HCEC 1CT (cell line): ENCODE measurements around the gene PPP1R8.
"Not testable (repeated sequence)": the region's sequence is repeated elsewhere in the genome, so short reads cannot be mapped to it uniquely, and the experiment has no call there.

Source experiments
- DNase-seq: peaks from one replicate; pipeline ENCODE4 v3.0.0-alpha.2; 2017

Gene PPP1R8

DNA sequence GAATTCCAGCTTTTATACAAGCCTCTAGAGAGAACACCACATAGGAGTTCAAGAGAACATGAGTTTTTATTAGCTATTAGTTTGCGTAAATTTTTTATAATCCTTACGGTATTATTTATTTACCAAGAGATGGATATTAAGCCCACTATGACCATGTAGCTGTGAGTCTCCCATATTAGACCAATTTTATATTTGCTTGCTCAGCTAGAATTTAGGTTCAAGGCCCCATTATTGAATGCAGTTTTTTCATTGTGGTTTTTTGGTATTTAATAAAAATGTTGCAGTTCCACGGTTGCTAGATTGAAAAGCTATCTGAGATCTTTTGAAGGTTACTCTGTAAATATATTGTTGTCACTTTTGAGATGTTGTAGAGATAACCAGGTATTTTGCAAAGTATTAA lies 2.9 kb downstream of the PPP1R8 start:
- no peak for DNase-seq

DNA sequence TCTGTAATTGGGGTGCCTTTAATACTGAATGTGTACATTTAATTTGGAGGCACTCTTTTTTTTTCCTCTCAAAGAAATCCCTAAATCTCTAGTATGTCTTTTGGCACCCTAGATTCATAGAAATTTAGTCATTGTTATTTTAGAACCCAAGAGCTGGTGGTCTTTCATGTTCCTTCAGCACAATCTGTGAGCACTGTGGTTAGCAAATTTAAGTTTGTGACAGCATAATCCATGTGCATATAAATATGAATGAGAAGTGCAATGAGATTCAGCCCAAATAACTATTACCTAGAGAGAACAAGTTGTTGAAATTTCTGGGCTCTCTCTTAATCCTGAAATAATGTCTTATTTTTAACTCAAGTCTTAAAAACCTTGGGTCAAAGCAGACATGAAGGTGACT lies 4.5 kb downstream of the PPP1R8 start:
- DNase-seq = no peak

DNA sequence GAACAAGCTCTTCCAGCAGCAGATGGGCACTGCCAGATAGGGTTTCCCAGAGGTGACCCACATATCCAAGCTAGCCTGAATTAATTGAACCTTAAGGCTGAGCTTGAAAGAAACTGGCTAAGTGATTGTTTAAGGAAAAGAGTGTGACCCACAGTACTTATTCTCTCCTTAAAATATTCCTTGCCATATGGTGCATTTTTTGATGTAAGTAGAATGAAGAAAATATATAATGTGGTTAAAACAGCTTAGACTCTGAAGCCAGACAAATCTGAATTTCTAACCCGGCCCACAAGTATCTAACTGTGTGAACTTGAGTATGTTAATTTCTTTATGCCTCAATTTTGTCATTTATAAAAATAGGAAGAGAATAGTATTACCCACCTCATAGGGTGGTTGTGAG lies 4.9 kb downstream of the PPP1R8 start:
- DNase-seq = no peak

DNA sequence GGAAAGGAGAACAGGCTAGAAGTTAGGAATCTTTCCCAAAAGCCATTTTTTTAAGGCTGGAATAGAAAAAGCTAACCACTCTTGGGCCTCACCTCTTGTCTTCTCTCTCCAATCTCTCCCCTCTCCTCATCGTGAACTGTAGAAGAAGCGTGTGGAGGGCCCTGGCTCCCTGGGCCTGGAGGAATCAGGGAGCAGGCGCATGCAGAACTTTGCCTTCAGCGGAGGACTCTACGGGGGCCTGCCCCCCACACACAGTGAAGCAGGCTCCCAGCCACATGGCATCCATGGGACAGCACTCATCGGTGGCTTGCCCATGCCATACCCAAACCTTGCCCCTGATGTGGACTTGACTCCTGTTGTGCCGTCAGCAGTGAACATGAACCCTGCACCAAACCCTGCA lies 19.4 kb downstream of the PPP1R8 start:
- DNase-seq = no peak

DNA sequence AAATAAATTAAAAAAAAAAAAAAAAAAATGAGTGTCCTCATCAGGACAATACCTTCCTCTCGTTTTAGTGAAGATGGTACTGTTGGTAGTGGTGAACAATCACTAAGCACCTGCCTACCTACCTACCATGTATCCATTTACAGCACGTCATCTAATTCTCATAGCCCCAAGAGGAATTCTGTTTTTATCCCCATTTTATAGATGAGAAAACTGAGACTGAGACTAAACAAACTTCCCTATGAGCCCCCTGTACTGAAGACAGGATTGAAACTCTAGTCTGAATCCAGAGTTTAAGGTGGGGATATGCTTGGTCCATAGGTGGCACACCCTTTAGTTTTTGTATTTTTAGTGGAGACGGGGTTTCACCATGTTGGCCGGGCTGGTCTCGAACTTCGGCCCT lies 24.5 kb downstream of the PPP1R8 start:
- no peak for DNase-seq

DNA sequence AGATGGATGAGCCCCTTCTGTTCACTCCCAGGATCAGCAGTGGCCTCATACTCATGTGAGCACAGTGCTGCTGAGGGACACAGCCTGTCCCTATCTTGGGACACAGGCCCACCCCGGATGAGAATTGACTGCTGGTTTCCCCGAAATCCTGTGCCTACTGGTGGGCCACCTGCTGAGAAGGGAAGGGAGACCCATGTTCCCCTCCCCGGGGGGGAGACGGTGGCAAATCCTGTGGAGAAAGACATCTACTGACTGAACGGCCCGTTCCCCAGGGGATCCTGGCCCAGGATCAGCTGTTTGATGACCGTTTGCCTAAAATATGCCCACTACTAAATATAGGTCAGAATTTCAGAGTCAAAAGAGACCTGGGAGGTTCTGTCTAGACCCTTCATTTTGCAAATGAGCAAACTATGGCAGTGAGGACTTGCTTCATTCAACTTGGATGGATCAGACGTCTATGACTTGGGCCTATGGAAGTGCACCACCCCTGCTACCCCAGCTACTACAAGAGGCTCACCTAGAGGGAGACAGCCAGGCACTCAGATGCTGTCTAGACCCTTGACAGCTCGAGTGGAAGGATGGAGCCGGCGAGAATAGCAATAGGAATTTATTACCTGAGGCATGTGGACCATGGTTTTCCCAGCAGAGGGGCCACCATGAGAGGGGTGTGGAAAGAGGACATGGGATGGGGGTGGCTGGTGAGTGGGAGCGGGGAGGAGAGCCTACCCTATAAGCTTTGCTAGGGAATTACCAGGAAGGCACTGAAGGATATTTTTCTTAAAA lies 26.2 kb downstream of the PPP1R8 start:
- no peak for DNase-seq

DNA sequence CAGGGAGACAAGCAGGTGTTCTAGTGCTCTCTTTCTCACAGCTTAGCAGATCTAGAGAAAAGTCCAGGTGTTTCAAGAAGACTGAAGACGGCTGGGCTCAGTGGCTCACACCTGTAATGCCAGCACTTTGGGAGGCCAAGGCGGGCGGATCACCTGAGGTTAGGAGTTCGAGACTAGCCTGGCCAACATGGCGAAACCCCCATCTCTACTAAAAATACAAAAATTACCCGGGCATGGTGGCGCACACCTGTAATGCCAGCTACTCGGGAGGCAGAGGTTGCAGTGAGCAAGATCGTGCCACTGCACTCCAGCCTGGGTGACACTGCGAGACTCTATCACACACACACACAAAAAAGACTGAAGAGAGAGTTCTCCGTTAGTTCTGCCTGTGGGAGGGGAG lies 27.0 kb downstream of the PPP1R8 start:
- not testable (repeated sequence) for DNase-seq

DNA sequence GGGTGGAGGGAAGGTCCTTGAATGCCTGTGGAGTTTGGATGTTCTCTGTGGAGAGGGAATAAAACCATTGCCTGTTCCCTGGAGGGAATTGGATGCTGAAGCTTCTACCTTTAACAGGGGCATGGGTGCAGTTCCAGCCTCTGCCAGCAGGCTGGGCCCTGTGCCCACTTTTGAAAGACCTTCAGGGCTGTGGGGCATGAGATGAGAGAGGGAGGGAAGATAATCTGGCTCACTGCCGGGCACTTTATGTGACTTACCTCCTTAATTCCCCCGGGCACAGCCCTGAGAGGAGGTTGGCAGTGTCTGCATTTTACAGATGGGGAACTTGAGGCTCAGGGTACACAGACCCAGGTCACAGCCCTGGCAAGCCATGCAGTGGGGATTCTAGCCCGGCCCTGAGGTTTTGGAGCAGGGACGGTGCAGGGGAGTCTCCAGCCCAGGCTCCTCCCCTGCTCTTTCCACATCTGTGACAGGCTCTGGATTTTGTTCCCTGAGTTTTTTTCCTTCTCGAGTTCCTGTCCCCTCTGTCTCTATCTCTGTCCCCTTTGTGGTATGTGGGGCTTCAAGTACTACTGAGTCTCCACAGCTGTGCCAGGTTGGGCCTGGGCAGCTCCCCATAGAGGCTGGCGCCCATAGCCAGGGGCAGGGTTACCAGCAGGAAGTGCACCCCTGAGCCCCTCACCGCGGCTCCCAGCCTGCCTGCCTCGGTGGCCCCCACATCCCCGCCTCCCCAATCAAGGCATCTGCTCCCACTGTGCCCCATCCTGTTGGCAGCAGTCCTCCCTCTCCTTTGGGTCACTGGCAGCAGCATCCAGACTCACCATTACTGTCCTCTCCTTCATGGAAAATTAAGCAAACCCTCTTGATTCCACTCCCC lies 27.7 kb downstream of the PPP1R8 start:
- peak; percentile 70 for DNase-seq

DNA sequence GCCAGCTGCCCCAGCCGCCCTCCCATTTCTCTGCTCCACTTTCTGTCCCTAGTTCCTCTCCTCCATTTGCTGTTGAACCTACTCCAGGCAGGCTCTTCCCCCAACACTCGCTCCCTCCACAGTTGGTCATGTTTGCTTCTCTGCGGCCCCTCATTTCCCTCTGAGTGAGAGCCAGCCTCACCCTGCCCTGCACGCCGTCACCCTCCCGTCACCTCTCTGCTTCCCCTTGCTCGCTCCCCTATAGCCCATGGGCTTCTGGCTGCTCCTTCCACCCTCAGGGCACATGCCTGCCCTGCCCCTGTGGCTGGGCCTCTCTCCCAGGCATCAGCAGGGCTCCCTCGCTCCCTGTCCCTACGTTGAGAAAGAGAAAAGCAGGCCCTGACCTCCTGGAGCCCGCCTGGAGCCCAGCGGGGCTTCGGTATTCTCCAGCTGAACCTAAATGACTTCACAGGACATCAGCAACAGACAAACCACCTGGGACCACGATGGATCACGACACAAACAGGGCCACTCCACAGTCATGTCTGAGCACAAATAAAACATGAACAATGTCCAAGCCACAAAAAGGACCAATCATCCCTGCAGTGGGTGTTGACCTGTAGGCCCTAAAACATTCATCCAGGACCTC lies 28.5 kb downstream of the PPP1R8 start:
- no peak for DNase-seq

DNA sequence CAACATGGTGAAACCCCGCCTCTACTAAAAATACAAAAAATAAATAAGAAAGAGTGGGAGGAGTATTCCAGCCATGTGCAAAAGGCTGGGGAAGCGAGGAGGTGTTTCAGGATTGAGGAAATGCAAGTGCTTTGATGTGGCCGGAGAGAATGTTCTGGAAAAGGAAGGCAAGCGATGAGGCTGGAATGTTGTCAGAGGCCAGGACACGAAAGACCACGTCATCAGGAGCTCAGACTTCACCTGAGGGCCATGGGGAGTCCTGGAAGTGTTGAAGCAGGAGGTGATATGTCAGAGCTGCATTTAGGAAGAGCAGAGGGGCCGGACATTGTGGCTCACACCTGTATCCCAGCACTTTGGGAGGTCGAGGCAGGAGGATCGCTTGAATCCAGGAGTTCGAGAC lies 30.9 kb downstream of the PPP1R8 start:
- no peak for DNase-seq

DNA sequence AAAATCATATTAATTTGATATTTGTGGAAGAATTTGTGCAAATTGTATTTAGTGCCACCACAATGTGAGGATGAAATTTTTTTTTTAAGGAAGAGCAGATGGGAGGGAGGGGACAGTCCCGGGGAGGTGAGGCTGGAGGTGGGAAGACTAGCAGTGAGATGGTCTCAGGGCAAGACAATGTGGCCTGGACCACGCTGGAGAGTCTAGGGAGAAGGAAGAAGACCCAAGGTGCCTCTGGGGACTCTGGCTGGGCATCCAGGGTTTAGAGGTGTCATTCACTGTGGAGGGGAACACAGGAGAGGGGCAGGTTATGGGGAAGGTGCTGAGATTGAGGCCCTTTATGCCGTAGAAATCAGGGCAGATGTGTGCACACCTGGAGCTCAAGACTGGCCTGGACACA lies 31.4 kb downstream of the PPP1R8 start:
- no peak for DNase-seq

DNA sequence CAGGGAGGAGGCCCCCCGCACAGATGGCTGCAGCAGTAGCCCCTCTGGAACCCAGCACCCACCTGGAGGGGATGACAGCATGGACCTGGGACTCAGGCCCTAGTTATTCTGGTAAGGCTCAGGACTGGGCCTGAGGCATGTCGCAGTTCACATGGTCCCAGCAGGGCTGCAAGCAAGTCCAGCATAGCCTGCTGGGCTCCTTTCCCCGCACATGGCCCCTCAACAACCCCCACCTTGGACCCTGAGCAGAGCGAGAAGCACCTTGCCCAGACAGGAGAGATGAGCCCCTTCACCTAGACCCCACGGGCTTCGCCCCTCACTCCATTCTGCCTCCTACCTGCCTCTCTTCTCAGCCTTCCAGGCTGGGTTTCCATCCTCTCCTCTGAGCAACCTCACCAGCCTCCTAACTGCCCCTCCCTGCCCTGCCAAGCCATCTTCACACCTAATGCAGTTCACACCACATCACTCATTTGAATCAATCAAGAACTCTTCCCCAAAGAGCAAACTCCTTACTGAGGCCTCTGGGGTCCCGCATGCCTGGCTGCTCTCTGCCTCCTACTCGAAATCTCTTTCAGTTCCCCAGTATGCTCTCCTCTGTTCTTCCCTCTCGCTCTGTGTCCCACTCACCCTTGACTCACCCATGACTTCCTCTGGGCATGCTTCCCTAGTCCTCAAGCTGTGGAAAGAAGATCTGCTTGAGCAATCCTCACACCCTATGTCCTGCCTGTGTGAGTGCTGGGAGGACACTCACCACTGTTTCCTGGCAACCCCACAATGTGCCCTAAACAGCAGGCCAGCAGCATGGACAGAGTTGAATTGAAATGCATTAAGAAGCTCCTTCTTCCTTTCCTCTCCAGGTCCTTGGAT lies 32.3 kb downstream of the PPP1R8 start:
- DNase-seq = peak; percentile 99

DNA sequence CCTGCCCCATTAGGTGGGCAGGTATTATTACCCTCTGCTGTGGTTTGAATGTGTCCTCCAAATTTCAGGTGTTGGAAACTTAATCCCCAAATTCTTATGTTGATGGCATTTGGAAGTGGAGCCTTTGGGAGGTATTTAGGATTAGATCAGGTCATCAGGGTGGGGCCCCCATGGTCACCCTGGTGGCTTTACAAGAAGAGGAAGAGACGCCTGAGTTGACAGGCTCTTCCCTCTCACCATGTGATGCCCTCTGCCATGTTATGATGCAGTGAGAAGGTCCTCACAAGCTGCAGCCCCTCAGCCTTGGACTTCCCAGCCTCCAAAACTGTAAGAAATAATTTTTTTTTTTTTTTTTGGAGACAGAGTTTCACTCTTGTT lies 32.9 kb downstream of the PPP1R8 start:
- no peak for DNase-seq

DNA sequence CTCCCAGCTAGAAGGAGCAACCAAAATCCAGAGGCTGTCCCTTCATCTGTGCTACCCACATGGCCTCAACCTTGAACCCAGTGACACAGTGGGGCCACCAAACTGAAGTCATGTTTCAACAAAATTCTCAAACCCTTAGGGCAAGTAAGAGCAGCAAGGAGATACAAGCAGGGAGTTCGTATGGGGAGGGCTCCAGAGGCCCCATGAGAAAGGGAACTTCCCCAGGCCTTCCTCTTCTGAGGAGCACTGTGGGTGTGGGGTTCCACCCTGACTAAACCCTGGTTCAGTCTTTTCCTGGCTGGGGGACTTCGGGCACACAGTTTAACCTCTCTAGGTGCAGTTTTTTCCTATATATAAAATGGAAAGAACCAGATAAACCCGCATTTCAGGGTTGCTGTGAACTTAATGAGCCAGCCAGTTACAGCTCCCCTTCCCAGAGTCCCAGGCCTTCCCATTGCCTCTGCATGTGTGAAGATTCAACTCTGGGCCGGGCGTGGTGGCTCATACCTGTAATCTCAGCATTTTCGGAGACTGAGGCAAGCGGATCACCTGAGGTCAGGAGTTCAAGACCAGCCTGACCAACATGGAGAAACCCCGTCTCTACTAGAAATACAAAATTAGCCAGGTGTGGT lies 33.8 kb downstream of the PPP1R8 start:
- DNase-seq = no peak

DNA sequence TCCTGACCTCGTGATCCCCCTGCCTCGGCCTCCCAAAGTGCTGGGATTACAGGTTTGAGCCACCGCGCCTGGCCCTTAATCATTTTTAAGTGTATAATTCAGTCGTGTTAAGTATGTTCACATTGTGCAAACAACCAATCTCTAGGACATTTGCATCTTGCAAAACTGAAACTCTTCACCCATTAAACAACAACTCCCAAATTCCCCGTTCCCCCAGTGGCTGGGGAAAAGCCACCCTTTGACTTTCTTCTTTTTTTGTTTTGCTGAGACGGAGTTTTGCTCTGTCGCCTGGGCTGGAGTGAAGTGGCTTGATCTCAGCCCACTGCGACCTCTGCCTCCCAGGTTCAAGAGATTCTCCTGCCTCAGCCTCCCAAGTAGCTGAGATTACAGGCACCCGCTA lies 35.2 kb downstream of the PPP1R8 start:
- DNase-seq = no peak

DNA sequence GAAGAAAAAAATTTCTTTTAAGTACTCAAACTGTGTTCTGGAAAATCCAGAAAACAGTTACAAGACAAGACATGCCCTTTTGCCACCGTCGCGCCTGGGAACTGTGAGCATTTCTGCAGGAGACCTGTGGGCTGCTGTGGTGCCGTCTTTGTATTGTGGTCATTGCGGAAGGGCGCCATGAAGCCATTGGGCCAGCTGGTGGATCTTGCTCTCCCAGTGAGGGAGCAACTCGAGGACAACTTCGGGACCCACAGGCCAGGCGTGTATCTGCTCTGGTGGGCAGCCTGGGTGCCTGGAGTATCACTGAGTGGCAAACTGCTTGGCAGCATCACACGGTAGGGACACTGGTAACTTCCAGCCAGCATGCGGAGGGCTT lies 38.0 kb downstream of the PPP1R8 start:
- no peak for DNase-seq

DNA sequence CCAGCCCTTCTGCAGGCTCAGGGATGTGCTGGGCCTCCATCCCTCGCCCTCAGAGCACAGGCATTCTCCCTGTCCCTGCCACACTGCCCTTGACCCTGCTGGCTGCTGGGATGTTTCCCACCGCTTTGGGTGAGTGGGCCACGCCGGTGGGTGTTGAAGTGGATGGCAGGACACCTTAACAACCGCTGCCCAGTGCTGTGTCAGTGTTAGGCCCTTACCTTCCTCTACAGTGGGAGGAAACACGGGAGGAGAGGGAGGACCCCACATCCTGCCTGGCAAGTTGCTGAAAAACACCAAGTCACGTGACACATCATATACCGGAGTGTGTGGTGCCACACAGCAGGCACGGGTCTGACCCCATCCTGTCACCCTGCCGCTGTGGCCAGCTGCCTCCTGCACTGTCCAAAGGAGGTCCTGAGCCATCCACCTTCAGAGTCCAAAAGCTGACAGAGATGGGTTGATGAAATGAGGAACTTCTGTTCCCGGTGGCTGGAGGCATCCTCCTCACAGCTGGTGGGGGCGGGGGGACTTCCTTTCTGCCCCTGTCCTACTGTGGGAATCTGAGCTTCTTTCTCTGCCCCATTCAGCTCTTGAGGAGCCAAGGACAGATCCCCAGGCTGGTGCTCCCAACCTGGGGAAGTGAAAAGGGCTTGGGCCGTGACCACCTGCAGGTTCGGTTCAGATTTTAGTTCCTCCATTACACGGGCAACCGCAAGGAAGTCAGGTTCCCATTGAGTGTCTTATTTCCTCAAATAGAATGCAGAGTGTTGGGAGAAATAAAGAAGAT lies 38.5 kb downstream of the PPP1R8 start:
- no peak for DNase-seq

DNA sequence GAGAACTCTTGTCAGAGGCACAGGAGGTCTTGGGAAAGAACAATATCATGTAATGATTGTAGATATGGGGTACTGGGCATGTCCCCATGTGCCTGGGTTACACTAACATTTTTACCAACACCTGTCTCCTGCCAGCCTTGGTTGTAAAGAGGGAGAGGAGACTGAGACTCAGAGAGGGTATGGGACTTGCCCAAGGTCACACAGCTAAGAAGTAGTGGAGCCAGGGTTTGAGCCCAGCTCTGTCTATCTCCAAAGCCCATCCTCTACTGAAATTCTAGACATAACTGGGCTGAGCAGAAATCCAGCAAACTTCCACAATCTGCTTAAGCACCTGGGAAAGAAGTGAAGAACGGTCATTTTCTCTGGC lies 39.1 kb downstream of the PPP1R8 start:
- DNase-seq = no peak

DNA sequence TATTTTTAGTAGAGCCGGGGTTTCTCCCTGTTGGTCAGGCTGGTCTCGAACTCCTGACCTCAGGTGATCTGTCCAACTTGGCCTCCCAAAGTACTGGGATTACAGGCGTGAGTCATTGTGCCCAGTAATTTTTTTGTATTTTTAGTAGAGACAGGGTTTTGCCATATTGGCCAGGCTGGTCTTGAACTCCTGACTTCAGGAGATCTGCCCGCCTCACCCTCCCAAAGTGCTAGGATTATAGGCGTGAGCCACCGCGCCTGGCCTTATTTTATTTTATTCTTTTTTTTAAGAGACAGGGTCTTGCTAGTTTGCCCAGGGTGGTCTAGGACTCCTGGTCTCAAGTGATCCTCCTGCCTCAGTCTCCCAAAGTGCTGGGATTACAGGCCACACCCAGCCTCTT lies 40.5 kb downstream of the PPP1R8 start:
- not testable (repeated sequence) for DNase-seq

DNA sequence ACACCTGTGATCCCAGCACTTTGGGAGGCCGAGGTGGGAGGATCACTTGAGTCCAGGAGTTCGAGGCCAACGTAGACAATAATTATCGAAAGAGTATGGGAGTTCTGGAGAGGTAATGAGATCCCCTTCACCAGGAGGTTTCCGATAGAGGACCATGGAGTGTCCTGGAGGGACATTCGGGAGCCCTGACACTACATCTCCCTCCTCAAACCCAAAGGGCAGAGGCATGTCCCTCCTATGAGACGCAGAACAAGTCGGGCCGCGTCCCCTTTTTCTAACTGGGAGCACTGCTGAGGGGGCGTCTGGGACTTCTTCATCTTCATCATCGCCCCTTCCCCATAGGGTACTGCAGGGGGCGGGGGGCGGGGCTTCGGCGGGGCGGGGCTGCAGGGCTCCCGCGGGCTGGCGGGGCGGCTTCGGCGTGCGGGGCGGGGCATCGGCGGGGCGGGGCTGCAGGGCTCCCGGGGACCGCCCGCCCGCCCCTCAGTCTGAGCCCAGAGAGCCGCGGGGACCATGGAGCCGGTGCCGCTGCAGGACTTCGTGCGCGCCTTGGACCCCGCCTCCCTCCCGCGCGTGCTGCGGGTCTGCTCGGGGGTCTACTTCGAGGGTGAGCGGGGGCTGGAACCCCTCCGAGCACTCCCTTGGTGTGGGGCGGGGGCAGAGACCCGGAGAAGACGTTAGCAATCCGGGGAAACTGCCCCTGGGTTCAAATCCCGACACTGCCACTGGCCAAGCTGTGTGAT lies 41.6 kb downstream of the PPP1R8 start, which contains the start of gene THEMIS2:
Gene THEMIS2, plus strand, starts transcription at position 486 of the 743 bp plus-strand sequence. Its CDS starts 28 bp downstream, at position 514.
- peak; percentile 39 for DNase-seq
